ENCODE data around the gene CHRNB1.

Gene CHRNB1

GRCh38 chr17:7483255-7484066 lies 38.6 kb downstream of the CHRNB1 start:
- Histone ChIP-seq H4K20me1 (ENCODE audit: insufficient read depth, low read length, poor library complexity, severe bottlenecking) (peaks cover 40% of the 10 kb centered on the region), H3F3A (ENCODE audit: low read depth) (no peaks in the 10 kb centered on the region), H3K79me2 (ENCODE audit: insufficient read depth, low read length) (peaks cover 74% of the 10 kb centered on the region), H3K4me2 (ENCODE audit: low read depth, low read length, poor library complexity, severe bottlenecking) (peak overlapping the region; percentile 76), H3K4me3 (ENCODE audit: low read length, poor library complexity, severe bottlenecking) (peak overlapping the region; percentile 91), H3K9me3 (ENCODE audit: insufficient read depth, low read depth, low read length) (no peaks in the 10 kb centered on the region), H3K4me1 (ENCODE audit: insufficient read depth, low read length, poor library complexity, severe bottlenecking) (peaks cover 35% of the 10 kb centered on the region), H3K36me3 (ENCODE audit: insufficient read depth, low read length) (no peaks in the 10 kb centered on the region), H3K27me3 (ENCODE audit: insufficient read depth, low read length, poor library complexity, severe bottlenecking) (no peaks in the 10 kb centered on the region), H2AFZ (ENCODE audit: low read length) (peak overlapping the region; percentile 90), H3K9me2 (replicated peaks; ENCODE audit: low read depth, low read length) (no peaks in the 10 kb centered on the region), H3K9ac (ENCODE audit: low read depth, low read length, poor library complexity, severe bottlenecking) (peak overlapping the region; percentile 96)
- TF ChIP-seq, protein P1, sequence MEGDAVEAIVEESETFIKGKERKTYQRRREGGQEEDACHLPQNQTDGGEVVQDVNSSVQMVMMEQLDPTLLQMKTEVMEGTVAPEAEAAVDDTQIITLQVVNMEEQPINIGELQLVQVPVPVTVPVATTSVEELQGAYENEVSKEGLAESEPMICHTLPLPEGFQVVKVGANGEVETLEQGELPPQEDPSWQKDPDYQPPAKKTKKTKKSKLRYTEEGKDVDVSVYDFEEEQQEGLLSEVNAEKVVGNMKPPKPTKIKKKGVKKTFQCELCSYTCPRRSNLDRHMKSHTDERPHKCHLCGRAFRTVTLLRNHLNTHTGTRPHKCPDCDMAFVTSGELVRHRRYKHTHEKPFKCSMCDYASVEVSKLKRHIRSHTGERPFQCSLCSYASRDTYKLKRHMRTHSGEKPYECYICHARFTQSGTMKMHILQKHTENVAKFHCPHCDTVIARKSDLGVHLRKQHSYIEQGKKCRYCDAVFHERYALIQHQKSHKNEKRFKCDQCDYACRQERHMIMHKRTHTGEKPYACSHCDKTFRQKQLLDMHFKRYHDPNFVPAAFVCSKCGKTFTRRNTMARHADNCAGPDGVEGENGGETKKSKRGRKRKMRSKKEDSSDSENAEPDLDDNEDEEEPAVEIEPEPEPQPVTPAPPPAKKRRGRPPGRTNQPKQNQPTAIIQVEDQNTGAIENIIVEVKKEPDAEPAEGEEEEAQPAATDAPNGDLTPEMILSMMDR (conservative IDR thresholded peaks at IDR 0.05; ENCODE audit: low read length) = no peak
- no peak for TF ChIP-seq EZH2phosphoT487 (IDR thresholded peaks at IDR 0.05; ENCODE audit: borderline replicate concordance)

- Histone ChIP-seq H3K27me3 (ENCODE audit: insufficient read depth, low read length, poor library complexity, severe bottlenecking) (no peaks in the 10 kb centered on the region), H3K79me2 (ENCODE audit: insufficient read depth, low read length) (peaks cover 74% of the 10 kb centered on the region), H2AFZ (ENCODE audit: low read length) (peak within 1 kb of the TSS; percentile 90), H3K4me1 (ENCODE audit: insufficient read depth, low read length, poor library complexity, severe bottlenecking) (peaks cover 39% of the 10 kb centered on the region), H3F3A (ENCODE audit: low read depth) (no peaks in the 10 kb centered on the region), H3K9me3 (ENCODE audit: insufficient read depth, low read depth, low read length) (no peaks in the 10 kb centered on the region), H3K4me3 (ENCODE audit: low read length, poor library complexity, severe bottlenecking) (peak within 1 kb of the TSS; percentile 91), H4K20me1 (ENCODE audit: insufficient read depth, low read length, poor library complexity, severe bottlenecking) (peaks cover 44% of the 10 kb centered on the region), H3K9me2 (replicated peaks; ENCODE audit: low read depth, low read length) (no peaks in the 10 kb centered on the region), H3K9ac (ENCODE audit: low read depth, low read length, poor library complexity, severe bottlenecking) (peak within 1 kb of the TSS; percentile 96), H3K36me3 (ENCODE audit: insufficient read depth, low read length) (no peaks in the 10 kb centered on the region), H3K4me2 (ENCODE audit: low read depth, low read length, poor library complexity, severe bottlenecking) (peak within 1 kb of the TSS; percentile 94)
- no peak for TF ChIP-seq EZH2phosphoT487 (IDR thresholded peaks at IDR 0.05; ENCODE audit: borderline replicate concordance)
- TF ChIP-seq, protein P1 (conservative IDR thresholded peaks at IDR 0.05; ENCODE audit: low read length) = no peak
These were observed 39.4 kb downstream of the CHRNB1 start, which contains the start of gene POLR2A for GRCh38 chr17:7484067-7484918. Gene POLR2A (plus strand): TSS chr17:7484366.

DNA sequence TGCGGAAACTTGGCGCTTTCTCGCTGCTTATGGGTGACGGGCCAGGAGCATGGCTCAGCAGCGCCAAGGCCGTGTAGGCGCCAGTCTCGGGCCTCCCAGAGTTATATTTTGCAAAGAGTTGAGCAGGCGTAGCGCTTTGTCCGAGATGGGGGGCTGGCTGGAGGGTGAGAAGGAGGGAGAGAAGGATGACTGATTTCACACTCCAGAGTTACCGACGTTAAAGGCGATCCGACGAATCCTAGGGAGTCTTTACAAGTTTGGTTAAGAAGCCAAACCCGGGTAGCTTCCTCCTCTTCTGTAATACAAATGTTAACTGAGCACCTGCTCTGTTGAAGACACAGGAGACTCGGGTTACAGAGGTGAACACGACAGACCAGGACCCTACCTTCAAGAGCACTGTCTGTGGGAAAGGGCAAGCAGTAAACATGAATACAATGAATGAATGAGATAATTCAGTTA lies 40.1 kb downstream of the CHRNB1 start:
- H3K4me3 ChIP-seq (ENCODE audit: low read length, poor library complexity, severe bottlenecking) = peak overlapping the region; percentile 91
- TF ChIP-seq EZH2phosphoT487 (IDR thresholded peaks at IDR 0.05; ENCODE audit: borderline replicate concordance) = no peak
- TF ChIP-seq, protein P1 (conservative IDR thresholded peaks at IDR 0.05; ENCODE audit: low read length) = 0 out of 2 replicates have a peak, but pooled peaks have one; percentile 17
- no peaks in the 10 kb centered on the region for H3K36me3 ChIP-seq (ENCODE audit: insufficient read depth, low read length)
- peaks cover 40% of the 10 kb centered on the region for H3K4me1 ChIP-seq (ENCODE audit: insufficient read depth, low read length, poor library complexity, severe bottlenecking)
- no peaks in the 10 kb centered on the region for H3K9me2 ChIP-seq (replicated peaks; ENCODE audit: low read depth, low read length)
- H4K20me1 ChIP-seq (ENCODE audit: insufficient read depth, low read length, poor library complexity, severe bottlenecking) = peaks cover 51% of the 10 kb centered on the region
- peaks cover 76% of the 10 kb centered on the region for H3K79me2 ChIP-seq (ENCODE audit: insufficient read depth, low read length)
- no peak overlapping the region for H2AFZ ChIP-seq (ENCODE audit: low read length)
- H3K9me3 ChIP-seq (ENCODE audit: insufficient read depth, low read depth, low read length) = no peaks in the 10 kb centered on the region
- no peaks in the 10 kb centered on the region for H3F3A ChIP-seq (ENCODE audit: low read depth)
- H3K27me3 ChIP-seq (ENCODE audit: insufficient read depth, low read length, poor library complexity, severe bottlenecking) = no peaks in the 10 kb centered on the region
- H3K9ac ChIP-seq (ENCODE audit: low read depth, low read length, poor library complexity, severe bottlenecking) = peak overlapping the region; percentile 96
- peak overlapping the region; percentile 94 for H3K4me2 ChIP-seq (ENCODE audit: low read depth, low read length, poor library complexity, severe bottlenecking)
